ENCODE measurements around the gene DALRD3. TPM values are rescaled to one million over a fixed set of nuclear protein-coding genes. Genes with fewer than 3 reads are reported as not detected.

The DALRD3 gene
- total and polyA plus RNA-seq, 2 of the 8 experiments (the other 6 are each of a cell fraction or from before 2014, with no cell fraction given): 30.4 to 86.5 TPM

GRCh38 chr3:48993834-48994233, 24.5 kb downstream of the DALRD3 start:
- FAIRE-seq: no peak
- H3K4ac ChIP-seq (replicated peaks; ENCODE audit: insufficient read length, low read depth, low read length): no peak overlapping the region
- peaks cover 0 to 3% (median 0%) of the 10 kb centered on the region in 4 experiments; a peak in 2 of 8 replicates for H3K36me3 ChIP-seq (ENCODE audit: control insufficient read depth in 2 of 4, insufficient read depth in 4 of 4, low read length in 3 of 4)
- H4K8ac ChIP-seq (ENCODE audit: extremely low read depth, insufficient read depth, low read length): no peak overlapping the region
- no peak overlapping the region for H3K18ac ChIP-seq (ENCODE audit: extremely low read depth, low read length)
- ChIA-PET CTCF (ENCODE audit: partially characterized antibody) (interaction anchor here (19.9 kb wide), 1 partner anchor 22 kb away, joined by 467 read pairs; the partner anchor contains the start of genes DALRD3, NDUFAF3 and WDR6), POLR2A (ENCODE audit: partially characterized antibody) (interaction anchor here (0.8 to 38.8 kb wide), 3 partner anchors 19 to 100 kb away, joined by 3 to 1518 read pairs (median 4); partner anchors contain the start of genes DALRD3, IMPDH2, NDUFAF3 and QRICH1)
- peaks cover 7 to 17% (median 12%) of the 10 kb centered on the region in 4 experiments; a peak in 6 of 7 replicates for H3K4me1 ChIP-seq (replicated peaks in 1 of 4; ENCODE audit: control insufficient read depth in 3 of 4, insufficient read depth in 4 of 4, low read length in 3 of 4)
- no peak overlapping the region for H3K23ac ChIP-seq (ENCODE audit: insufficient read length)
- peaks cover 0 to 4% of the 10 kb centered on the region in 2 experiments for H4K20me1 ChIP-seq (replicated peaks in 1 of 2; ENCODE audit: control insufficient read depth in 1 of 2, insufficient read depth in 2 of 2, low read length in 2 of 2)
- no peak overlapping the region for H4K91ac ChIP-seq (replicated peaks; ENCODE audit: insufficient read length, low read length)
- H2BK15ac ChIP-seq (ENCODE audit: low read length): no peak overlapping the region
- peaks cover 0 to 19% of the 10 kb centered on the region in 2 experiments; a peak in 2 of 4 replicates for H3K79me2 ChIP-seq (ENCODE audit: control insufficient read depth in 1 of 2, insufficient read depth in 2 of 2, low read length in 2 of 2)
- H3K14ac ChIP-seq (ENCODE audit: insufficient read length): no peak overlapping the region
- H2BK5ac ChIP-seq (ENCODE audit: low read depth, low read length): no peak overlapping the region
- peaks cover 3% of the 10 kb centered on the region for H3K79me1 ChIP-seq (ENCODE audit: low read depth, low read length)
- no peak overlapping the region for H2BK12ac ChIP-seq (ENCODE audit: low read depth, low read length)
- H2AFZ ChIP-seq (ENCODE audit: low read length): no peak overlapping the region
- H2AK5ac ChIP-seq (ENCODE audit: low read depth, low read length): no peak overlapping the region
- no peak overlapping the region for H2BK20ac ChIP-seq (ENCODE audit: low read length)
- no peak overlapping the region for H2BK120ac ChIP-seq (replicated peaks; ENCODE audit: low read depth, low read length)
- no peaks in the 10 kb centered on the region for H3K9me3 ChIP-seq (ENCODE audit: insufficient read depth in 2 of 2, low read depth in 1 of 2, low read length in 1 of 2)
- no peak overlapping the region for H3K56ac ChIP-seq (replicated peaks; ENCODE audit: insufficient read length, low read depth, low read length)
- H4K5ac ChIP-seq (ENCODE audit: insufficient read length, low read depth, low read length): no peak overlapping the region
- no peaks in the 10 kb centered on the region for H3K27me3 ChIP-seq (replicated peaks in 1 of 4; ENCODE audit: control insufficient read depth in 3 of 4, extremely low read depth in 1 of 4, insufficient read depth in 3 of 4, low read length in 3 of 4)
- H3K4me3 ChIP-seq (ENCODE audit: extremely low read depth in 1 of 4, insufficient read depth in 2 of 4, low read depth in 3 of 4, low read length in 4 of 4): no peak overlapping the region
- H3K27ac ChIP-seq (ENCODE audit: low read depth, low read length): no peak overlapping the region
- H3K9ac ChIP-seq (replicated peaks in 1 of 4; ENCODE audit: extremely low read depth in 1 of 4, low read depth in 3 of 4, low read length in 3 of 4): no peak overlapping the region
- H3K23me2 ChIP-seq (ENCODE audit: low read depth, low read length): peaks cover 20% of the 10 kb centered on the region
- H3K4me2 ChIP-seq (ENCODE audit: insufficient read depth in 1 of 2, low read depth in 2 of 2, low read length in 2 of 2): no peak overlapping the region
- DNase-seq (ENCODE audit: low read depth in 1 of 2, low spot score in 2 of 2): no peak
- no peak for TF ChIP-seq RFX5 (IDR thresholded peaks at IDR 0.05; ENCODE audit: borderline replicate concordance, low read depth, low read length)
- no peak for TF ChIP-seq CEBPB (IDR thresholded peaks at IDR 0.05; ENCODE audit: low read depth, low read length)
- no peak for TF ChIP-seq POLR2AphosphoS5 (IDR thresholded peaks at IDR 0.05; ENCODE audit: low read depth, low read length)
- TF ChIP-seq, protein P1, sequence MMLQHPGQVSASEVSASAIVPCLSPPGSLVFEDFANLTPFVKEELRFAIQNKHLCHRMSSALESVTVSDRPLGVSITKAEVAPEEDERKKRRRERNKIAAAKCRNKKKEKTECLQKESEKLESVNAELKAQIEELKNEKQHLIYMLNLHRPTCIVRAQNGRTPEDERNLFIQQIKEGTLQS (IDR thresholded peaks at IDR 0.05; ENCODE audit: insufficient read depth, low read depth, low read length): no peak
- no peak for TF ChIP-seq KDM1A (IDR thresholded peaks at IDR 0.05; ENCODE audit: borderline replicate concordance, low read length)
